Hematopoietic multipotent progenitor cell treated with erythropoietin and hydrocortisone succinate and interleukin-3 and kit ligand, for 17 days (in vitro differentiated cells): Measurements from ENCODE around the gene LYZL2.
A peak's percentile ranks its signal among the peaks of the same experiment; 100 is the strongest.
"Not testable (repeated sequence)": the region's sequence is repeated elsewhere in the genome, so short reads cannot be mapped to it uniquely, and the experiment has no call there.

ENCODE experiments used
- DNase-seq: peaks from one replicate; pipeline ENCODE4 v3.0.0-alpha.2; 2015; ENCODE audit warnings: low spot score

LYZL2 gene

GRCh38 chr10:30629653-30630052 is at the start of gene LYZL2:
LYZL2 (minus strand) TSS chr10:30629753; CDS start chr10:30626915, 2,838 bp downstream.
- DNase-seq: no peak

GRCh38 chr10:30677616-30678015 is 48.1 kb upstream of the LYZL2 start:
- not testable (repeated sequence) for DNase-seq

- not testable (repeated sequence) for DNase-seq
Measured at GRCh38 chr10:30677146-30677545, 47.6 kb upstream of the LYZL2 start.

GRCh38 chr10:30675791-30676718 is 46.5 kb upstream of the LYZL2 start:
- no peak for DNase-seq

- DNase-seq: no peak
Measured at GRCh38 chr10:30674796-30675195, 45.2 kb upstream of the LYZL2 start.

- DNase-seq: not testable (repeated sequence)
Measured at GRCh38 chr10:30673262-30673661, 43.7 kb upstream of the LYZL2 start.

GRCh38 chr10:30672338-30672737 is 42.8 kb upstream of the LYZL2 start:
- DNase-seq: not testable (repeated sequence)

- peak; percentile 63 for DNase-seq
Measured at GRCh38 chr10:30671026-30671616, 41.6 kb upstream of the LYZL2 start.

GRCh38 chr10:30667982-30668381 is 38.4 kb upstream of the LYZL2 start:
- DNase-seq: not testable (repeated sequence)

- not testable (repeated sequence) for DNase-seq
Measured at GRCh38 chr10:30663403-30663802, 33.9 kb upstream of the LYZL2 start.

GRCh38 chr10:30662814-30663213 is 33.3 kb upstream of the LYZL2 start:
- DNase-seq: no peak

- DNase-seq: not testable (repeated sequence)
Measured at GRCh38 chr10:30660314-30660713, 30.8 kb upstream of the LYZL2 start.

GRCh38 chr10:30656233-30656632 is 26.7 kb upstream of the LYZL2 start:
- no peak for DNase-seq

GRCh38 chr10:30655001-30655400 is 25.4 kb upstream of the LYZL2 start:
- not testable (repeated sequence) for DNase-seq

GRCh38 chr10:30651470-30652397 is 22.2 kb upstream of the LYZL2 start:
- DNase-seq: not testable (repeated sequence)

- no peak for DNase-seq
Measured at GRCh38 chr10:30647089-30647488, 17.5 kb upstream of the LYZL2 start.

- DNase-seq: no peak
Measured at GRCh38 chr10:30645340-30645827, 15.8 kb upstream of the LYZL2 start.

- DNase-seq: not testable (repeated sequence)
Measured at GRCh38 chr10:30644408-30644861, 14.9 kb upstream of the LYZL2 start.

- DNase-seq: not testable (repeated sequence)
Measured at GRCh38 chr10:30643557-30644199, 14.1 kb upstream of the LYZL2 start.

- not testable (repeated sequence) for DNase-seq
Measured at GRCh38 chr10:30642856-30643255, 13.3 kb upstream of the LYZL2 start.
